Ishikawa (cell line): ENCODE measurements around the gene PSD2.

Experiments used
- CEBPB ChIP-seq: IDR thresholded peaks from 2 replicates; pipeline ENCODE4 v1.6.1; 2012
- CREB1 ChIP-seq: IDR thresholded peaks from 2 replicates; pipeline ENCODE4 v1.6.1; 2012; ENCODE audit warnings: low read depth
- EGR1 ChIP-seq: IDR thresholded peaks from 2 replicates; pipeline ENCODE4 v1.6.1; 2012
- EP300 ChIP-seq: IDR thresholded peaks from 2 replicates; pipeline ENCODE4 v1.6.1; 2012; ENCODE audit warnings: borderline replicate concordance
- FOXM1 ChIP-seq: IDR thresholded peaks from 2 replicates; pipeline ENCODE4 v1.6.1; 2012; ENCODE audit warnings: low read depth, borderline replicate concordance
- MAX ChIP-seq: IDR thresholded peaks from 2 replicates; pipeline ENCODE4 v1.6.1; 2012
- NFIC ChIP-seq: IDR thresholded peaks from 2 replicates; pipeline ENCODE4 v1.6.1; 2012
- RAD21 ChIP-seq: IDR thresholded peaks from 2 replicates; pipeline ENCODE4 v1.6.1; 2012; ENCODE audit warnings: low read depth
- REST ChIP-seq: IDR thresholded peaks from 2 replicates; pipeline ENCODE4 v1.6.1; 2012; ENCODE audit warnings: low read depth, mild to moderate bottlenecking
- TAF1 ChIP-seq: IDR thresholded peaks from 2 replicates; pipeline ENCODE4 v1.6.1; 2012; ENCODE audit warnings: low read depth, mild to moderate bottlenecking
- TCF12 ChIP-seq: IDR thresholded peaks from 2 replicates; pipeline ENCODE4 v1.6.1; 2012; ENCODE audit warnings: low read depth
- TEAD4 ChIP-seq: IDR thresholded peaks from 2 replicates; pipeline ENCODE4 v1.6.1; 2012
- USF1 ChIP-seq: IDR thresholded peaks from 2 replicates; pipeline ENCODE4 v1.6.1; 2012
- YY1 ChIP-seq: IDR thresholded peaks from 2 replicates; pipeline ENCODE4 v1.6.1; 2012; ENCODE audit warnings: low read depth
- ZBTB7A ChIP-seq: IDR thresholded peaks from 2 replicates; pipeline ENCODE4 v1.6.1; 2012; ENCODE audit warnings: low read depth

PSD2 gene

GRCh38 chr5:139856714-139857113, 61.1 kb downstream of the PSD2 start:
- no peak for TF ChIP-seq TEAD4
- no peak for TF ChIP-seq CREB1
- no peak for TF ChIP-seq YY1
- no peak for TF ChIP-seq CEBPB
- no peak for TF ChIP-seq RAD21
- TF ChIP-seq REST = no peak
- no peak for TF ChIP-seq MAX
- TF ChIP-seq TAF1 = no peak
- no peak for TF ChIP-seq NFIC
- TF ChIP-seq TCF12 = no peak
- TF ChIP-seq USF1 = no peak
- TF ChIP-seq ZBTB7A = no peak
- TF ChIP-seq EP300 = no peak
- no peak for TF ChIP-seq EGR1
- TF ChIP-seq FOXM1 = no peak

- no peak for TF ChIP-seq ZBTB7A
- TF ChIP-seq FOXM1 = no peak
- TF ChIP-seq RAD21 = no peak
- TF ChIP-seq TCF12 = no peak
- TF ChIP-seq YY1 = no peak
- TF ChIP-seq REST = no peak
- no peak for TF ChIP-seq NFIC
- TF ChIP-seq TEAD4 = no peak
- no peak for TF ChIP-seq EGR1
These were observed 63.4 kb downstream of the PSD2 start for GRCh38 chr5:139859013-139859412.

- TF ChIP-seq MAX (no peak), CREB1 (no peak), EGR1 (no peak), REST (no peak), FOXM1 (no peak), NFIC (no peak), EP300 (no peak), TCF12 (no peak), ZBTB7A (no peak), CEBPB (no peak), USF1 (no peak), YY1 (no peak), TEAD4 (no peak), TAF1 (no peak), RAD21 (no peak)
These were observed 65.6 kb downstream of the PSD2 start for GRCh38 chr5:139861021-139861888.

- TF ChIP-seq CEBPB (no peak), MAX (no peak), ZBTB7A (no peak)
These were observed 66.2 kb downstream of the PSD2 start for GRCh38 chr5:139861889-139862207.
